Memory B cell (primary cell): ENCODE results near the gene CAMTA1.

Experiments
- ATAC-seq: fragments of 150-1000 bp; cut with Tn5 transposase; 2 replicates; pipeline ENCODE4 v1.10.0; 2021; ENCODE audit warnings: low read depth, mild to moderate bottlenecking, moderate library complexity
- DNase-seq, 2 donors: peaks; one replicate each; pipeline ENCODE4 v3.0.0; 2022; ENCODE audit warnings: low spot score in 2 of 2
- H3K27ac Mint-ChIP-seq: one replicate; pipeline ENCODE4 v1.8.0; 2022; ENCODE audit warnings: mild to moderate bottlenecking, moderate library complexity, mixed read lengths
- H3K27me3 Mint-ChIP-seq: one replicate; pipeline ENCODE4 v1.8.0; 2022; ENCODE audit warnings: mixed read lengths
- H3K36me3 Mint-ChIP-seq: one replicate; pipeline ENCODE4 v1.8.0; 2022; ENCODE audit warnings: mild to moderate bottlenecking, mixed read lengths
- H3K4me1 Mint-ChIP-seq: one replicate; pipeline ENCODE4 v1.8.0; 2022; ENCODE audit warnings: mixed read lengths
- H3K4me3 Mint-ChIP-seq: one replicate; pipeline ENCODE4 v1.8.0; 2022; ENCODE audit warnings: mild to moderate bottlenecking, moderate library complexity, mixed read lengths
- H3K9me3 Mint-ChIP-seq: one replicate; pipeline ENCODE4 v1.8.0; 2022; ENCODE audit warnings: mixed read lengths

CAMTA1 gene

DNA sequence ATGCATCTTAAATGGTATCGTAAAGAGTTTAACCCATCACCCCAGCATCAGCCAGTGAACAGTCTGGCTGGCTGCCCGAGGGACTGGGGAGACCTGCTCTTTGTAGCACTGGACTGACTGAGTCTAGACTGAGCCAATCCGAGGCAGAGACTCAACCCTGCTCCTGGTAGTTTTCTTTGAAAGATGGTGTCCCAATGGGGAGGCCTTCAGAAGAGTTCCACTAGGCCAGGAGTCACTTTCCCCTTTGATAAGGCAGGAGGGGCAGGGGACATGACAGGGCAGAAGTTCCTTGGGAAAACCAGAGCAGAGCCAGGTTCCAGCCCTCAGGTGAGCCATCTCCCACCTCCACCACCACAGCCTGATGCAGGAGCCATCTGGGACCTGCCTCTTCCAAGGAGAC lies 203.5 kb downstream of the CAMTA1 start:
- Mint-ChIP-seq H3K9me3 (peaks cover 16% of the 10 kb centered on the region), H3K4me3 (no peak overlapping the region), H3K36me3 (no peaks in the 10 kb centered on the region), H3K4me1 (no peaks in the 10 kb centered on the region), H3K27me3 (peaks cover 10% of the 10 kb centered on the region), H3K27ac (no peak overlapping the region)
- ATAC-seq: no peak
- DNase-seq: no peak

DNA sequence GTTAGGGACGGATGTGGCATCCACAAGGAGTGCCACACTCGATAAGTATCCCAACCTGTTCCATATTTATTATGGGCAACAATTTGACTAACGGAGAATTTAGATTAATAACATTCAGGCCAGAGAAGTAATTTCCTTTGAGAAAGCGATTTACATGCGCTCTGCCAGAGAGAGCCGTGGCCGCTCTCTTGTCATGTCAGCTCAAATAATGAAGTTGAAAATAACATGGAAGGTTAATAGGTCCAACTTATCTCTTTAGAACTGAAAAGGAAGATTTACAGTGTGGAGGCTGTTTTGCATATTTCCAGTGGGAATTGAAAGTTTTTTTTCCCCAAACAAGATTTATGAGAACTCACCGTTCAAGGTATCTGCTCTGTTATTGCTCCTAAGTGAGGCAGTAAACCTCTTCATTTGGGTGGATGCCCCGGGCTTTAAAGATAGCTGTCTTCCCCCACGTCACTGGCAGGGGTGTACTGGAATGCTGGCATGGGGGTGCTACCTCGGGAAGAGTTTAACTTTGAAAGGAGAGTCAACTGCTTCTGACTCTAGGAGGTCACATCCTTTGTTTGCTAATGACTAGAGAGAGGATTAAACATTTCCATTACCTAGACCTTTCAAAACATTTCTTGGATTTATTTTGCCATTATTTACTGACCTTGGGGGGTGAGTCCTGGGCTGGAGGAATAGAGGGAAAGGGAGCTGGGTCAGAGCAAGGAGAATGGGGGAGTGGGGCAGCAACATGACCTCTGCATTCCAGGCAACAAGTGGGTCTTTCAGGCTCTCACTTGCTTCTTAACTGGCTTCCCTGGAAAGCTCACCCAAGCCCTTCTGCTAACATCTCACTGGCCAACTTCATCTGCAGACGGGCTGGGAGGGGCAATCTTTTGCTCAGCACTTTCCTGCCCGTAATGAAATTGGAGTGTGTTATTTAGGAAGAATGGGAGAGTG lies 204.2 kb downstream of the CAMTA1 start:
- H3K4me3 Mint-ChIP-seq: no peak overlapping the region
- no peak overlapping the region for H3K27ac Mint-ChIP-seq

DNA sequence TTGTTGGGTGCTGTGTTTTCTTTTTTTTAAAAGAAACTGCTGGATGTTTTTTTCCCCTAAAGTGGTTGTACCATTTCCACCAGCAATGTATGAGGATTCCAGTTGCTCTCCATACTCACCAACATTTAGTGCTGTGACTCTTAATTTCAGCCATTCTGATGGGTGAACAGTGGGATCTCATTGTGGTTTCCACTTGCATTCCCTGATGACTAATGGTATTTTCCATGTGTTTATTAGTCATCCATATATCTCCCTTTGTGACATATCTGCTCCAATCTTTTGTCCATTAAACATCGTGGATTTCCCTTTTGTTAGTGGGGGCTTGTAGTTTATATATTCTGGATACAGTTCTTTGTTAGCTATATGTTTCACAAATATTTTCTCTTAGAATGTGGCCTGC lies 206.0 kb downstream of the CAMTA1 start:
- H3K4me3 Mint-ChIP-seq: no peak overlapping the region
- H3K9me3 Mint-ChIP-seq: peaks cover 19% of the 10 kb centered on the region
- H3K27ac Mint-ChIP-seq: no peak overlapping the region
- DNase-seq (no peak), ATAC-seq (no peak)
- H3K27me3 Mint-ChIP-seq: peaks cover 6% of the 10 kb centered on the region
- no peaks in the 10 kb centered on the region for H3K36me3 Mint-ChIP-seq
- H3K4me1 Mint-ChIP-seq: no peaks in the 10 kb centered on the region

More for the DNA sequence above, 204.2 kb downstream of the CAMTA1 start:
- Mint-ChIP-seq H3K4me1 (no peaks in the 10 kb centered on the region), H3K9me3 (peaks cover 18% of the 10 kb centered on the region), H3K36me3 (no peaks in the 10 kb centered on the region), H3K27me3 (peaks cover 9% of the 10 kb centered on the region)
- no peak for ATAC-seq
- no peak for DNase-seq

DNA sequence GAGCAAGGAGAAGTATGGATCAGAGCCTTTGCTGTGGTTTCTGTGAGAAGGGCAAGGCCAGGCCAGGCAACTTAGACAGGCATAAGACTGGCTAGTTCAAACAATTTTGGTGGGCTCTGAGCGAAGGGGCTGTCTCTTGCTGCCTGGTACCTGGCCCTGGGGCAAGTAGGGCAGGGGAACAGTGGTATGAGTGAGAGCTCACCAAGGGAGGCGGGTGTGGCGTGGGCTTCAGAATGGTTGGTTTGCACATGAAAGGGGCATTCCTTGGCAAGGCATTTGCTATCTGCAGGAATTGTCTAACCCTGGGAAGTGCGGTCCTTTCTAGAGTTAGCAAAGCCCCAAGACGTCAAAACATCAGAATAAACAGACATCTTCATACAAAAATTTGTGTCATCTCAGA lies 210.5 kb downstream of the CAMTA1 start:
- H3K9me3 Mint-ChIP-seq: peaks cover 11% of the 10 kb centered on the region
- no peak for ATAC-seq
- no peak overlapping the region for H3K27ac Mint-ChIP-seq
- peaks cover 5% of the 10 kb centered on the region for H3K4me1 Mint-ChIP-seq
- H3K4me3 Mint-ChIP-seq: no peak overlapping the region
- DNase-seq: no peak
- peaks cover 11% of the 10 kb centered on the region for H3K27me3 Mint-ChIP-seq
- H3K36me3 Mint-ChIP-seq: no peaks in the 10 kb centered on the region

DNA sequence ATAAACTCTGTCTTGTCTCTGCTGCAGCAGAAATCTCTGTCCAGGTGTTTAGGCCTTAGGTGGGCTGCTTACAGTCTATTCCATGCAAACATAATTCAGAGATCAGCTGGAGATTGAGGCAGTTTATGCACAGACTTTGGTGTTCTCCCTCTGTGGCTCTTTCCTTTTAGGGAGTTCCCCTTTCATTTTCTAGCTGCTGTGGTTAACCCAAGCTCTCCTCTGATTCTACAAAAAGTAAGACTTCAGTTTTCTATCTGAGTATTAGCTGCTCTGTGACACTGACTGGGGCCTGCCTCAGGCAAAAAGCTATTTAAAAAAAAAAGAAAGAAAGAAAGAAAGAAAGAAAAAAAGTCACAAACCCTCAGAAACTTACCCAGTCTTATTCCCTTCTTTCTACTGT lies 211.1 kb downstream of the CAMTA1 start:
- H3K27ac Mint-ChIP-seq: no peak overlapping the region
- no peak overlapping the region for H3K4me3 Mint-ChIP-seq
- DNase-seq (no peak), ATAC-seq (no peak)
- H3K4me1 Mint-ChIP-seq: peaks cover 5% of the 10 kb centered on the region
- H3K36me3 Mint-ChIP-seq: no peaks in the 10 kb centered on the region
- H3K9me3 Mint-ChIP-seq: peaks cover 11% of the 10 kb centered on the region
- H3K27me3 Mint-ChIP-seq: peaks cover 11% of the 10 kb centered on the region

DNA sequence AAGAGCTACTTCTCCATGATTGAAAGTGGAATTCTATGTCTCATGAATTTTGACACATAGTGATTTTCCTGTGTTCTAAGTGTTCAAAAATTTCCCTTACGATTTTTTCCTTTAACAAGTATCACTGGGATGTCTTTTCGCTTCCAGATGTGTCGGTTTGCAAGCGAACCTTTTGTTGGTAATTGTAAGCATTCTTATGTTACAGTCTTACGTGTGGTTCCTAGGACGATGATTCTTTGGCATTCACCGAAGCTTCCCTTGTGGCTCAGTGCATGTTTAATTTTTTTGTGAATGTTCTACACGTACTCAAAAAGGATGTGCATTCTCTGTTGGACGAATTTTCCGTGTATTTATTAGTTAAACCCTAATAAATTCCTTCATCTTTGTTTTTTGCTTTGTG lies 211.6 kb downstream of the CAMTA1 start:
- peaks cover 11% of the 10 kb centered on the region for H3K27me3 Mint-ChIP-seq
- no peaks in the 10 kb centered on the region for H3K36me3 Mint-ChIP-seq
- no peak overlapping the region for H3K4me3 Mint-ChIP-seq
- peaks cover 5% of the 10 kb centered on the region for H3K4me1 Mint-ChIP-seq
- DNase-seq (no peak), ATAC-seq (no peak)
- H3K27ac Mint-ChIP-seq: no peak overlapping the region
- H3K9me3 Mint-ChIP-seq: peaks cover 11% of the 10 kb centered on the region

DNA sequence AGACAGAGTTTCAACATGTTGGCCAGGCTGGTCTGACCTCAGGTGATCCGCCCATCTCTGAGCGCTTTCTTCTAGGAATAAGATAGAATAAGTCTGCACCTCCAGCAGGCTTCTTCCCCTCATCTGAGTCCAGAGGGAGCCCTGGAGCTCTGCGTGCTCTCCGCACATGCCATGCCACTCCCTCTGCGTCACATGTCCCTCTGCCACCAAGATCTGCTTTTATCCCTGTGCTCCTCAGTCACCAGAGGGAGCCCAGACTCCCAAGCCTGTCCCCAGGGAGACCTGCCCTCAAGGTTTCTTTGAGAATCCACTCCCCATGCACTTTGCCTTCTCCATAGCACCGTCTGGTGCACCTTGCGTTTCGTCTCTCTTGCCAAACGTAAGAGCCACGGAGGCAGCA lies 213.0 kb downstream of the CAMTA1 start:
- ATAC-seq (no peak), DNase-seq (no peak)
- H3K36me3 Mint-ChIP-seq: no peaks in the 10 kb centered on the region
- no peak overlapping the region for H3K4me3 Mint-ChIP-seq
- H3K9me3 Mint-ChIP-seq: peaks cover 10% of the 10 kb centered on the region
- no peak overlapping the region for H3K27ac Mint-ChIP-seq
- H3K27me3 Mint-ChIP-seq: peaks cover 14% of the 10 kb centered on the region
- peaks cover 5% of the 10 kb centered on the region for H3K4me1 Mint-ChIP-seq

DNA sequence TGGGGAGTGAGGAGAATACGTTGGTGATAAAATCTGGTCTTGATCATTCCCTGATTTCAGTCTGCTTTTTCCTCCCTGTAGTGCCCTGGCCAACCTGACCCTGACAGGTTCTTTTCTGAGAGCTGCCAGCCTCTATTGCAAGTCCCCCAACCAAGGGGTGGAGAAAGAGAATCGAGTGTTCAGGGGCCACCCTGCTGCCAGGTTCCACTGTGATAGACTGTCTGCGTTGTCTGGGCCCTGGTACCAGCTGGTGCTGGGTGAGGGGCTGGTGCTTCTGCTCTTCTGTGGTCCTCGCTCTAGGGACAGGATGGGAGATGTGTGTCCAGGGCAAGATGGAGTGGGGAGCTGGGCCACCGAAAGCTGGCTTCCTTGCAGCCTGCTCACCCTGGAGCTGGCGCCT lies 214.6 kb downstream of the CAMTA1 start:
- Mint-ChIP-seq H3K27me3 (peaks cover 13% of the 10 kb centered on the region), H3K9me3 (peaks cover 2% of the 10 kb centered on the region), H3K4me1 (peaks cover 5% of the 10 kb centered on the region), H3K4me3 (no peak overlapping the region), H3K36me3 (no peaks in the 10 kb centered on the region), H3K27ac (no peak overlapping the region)
- DNase-seq: no peak
- no peak for ATAC-seq

DNA sequence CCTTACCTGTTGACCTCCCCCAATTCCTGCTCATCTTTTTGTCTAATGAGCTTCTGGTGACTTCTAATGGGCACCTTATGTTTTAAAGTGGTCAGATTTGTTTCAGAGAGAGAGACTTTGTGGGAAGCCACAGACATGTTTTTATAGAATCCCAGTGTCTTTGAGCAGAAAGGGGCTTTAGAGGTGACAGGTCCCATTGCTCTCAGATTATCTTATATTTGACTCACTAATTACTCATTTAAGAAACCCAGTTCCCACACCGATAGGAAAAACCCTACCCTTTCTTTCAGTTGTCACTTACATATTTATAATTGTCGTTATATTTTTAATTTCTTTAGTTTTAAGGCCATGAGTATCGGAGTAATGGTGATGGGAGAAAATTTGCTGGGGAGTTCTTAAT lies 215.5 kb downstream of the CAMTA1 start:
- Mint-ChIP-seq H3K27ac (no peak overlapping the region), H3K36me3 (no peaks in the 10 kb centered on the region), H3K9me3 (no peaks in the 10 kb centered on the region), H3K4me3 (no peak overlapping the region), H3K4me1 (peaks cover 5% of the 10 kb centered on the region), H3K27me3 (peaks cover 14% of the 10 kb centered on the region)
- ATAC-seq (no peak), DNase-seq (no peak)

DNA sequence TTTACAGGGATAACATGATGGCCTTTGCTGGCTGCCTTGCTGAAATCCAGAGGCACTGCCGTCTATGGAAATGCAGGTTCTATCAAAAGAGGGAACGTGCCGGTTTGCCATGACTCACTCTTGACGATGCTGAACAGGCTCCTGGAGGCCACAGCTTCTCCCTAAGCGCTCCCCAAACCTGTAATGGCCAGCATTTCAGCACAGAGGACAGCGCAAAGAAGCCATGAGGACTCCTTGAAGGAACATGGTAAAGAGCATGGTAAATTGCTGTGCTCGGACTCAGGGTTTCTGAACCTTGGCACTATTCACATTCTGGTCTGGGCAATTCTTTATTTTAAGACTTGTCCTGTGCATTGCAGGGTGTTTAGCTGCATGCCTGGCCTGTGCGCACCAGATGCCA lies 217.5 kb downstream of the CAMTA1 start:
- H3K27me3 Mint-ChIP-seq: peaks cover 11% of the 10 kb centered on the region
- H3K36me3 Mint-ChIP-seq: no peaks in the 10 kb centered on the region

DNA sequence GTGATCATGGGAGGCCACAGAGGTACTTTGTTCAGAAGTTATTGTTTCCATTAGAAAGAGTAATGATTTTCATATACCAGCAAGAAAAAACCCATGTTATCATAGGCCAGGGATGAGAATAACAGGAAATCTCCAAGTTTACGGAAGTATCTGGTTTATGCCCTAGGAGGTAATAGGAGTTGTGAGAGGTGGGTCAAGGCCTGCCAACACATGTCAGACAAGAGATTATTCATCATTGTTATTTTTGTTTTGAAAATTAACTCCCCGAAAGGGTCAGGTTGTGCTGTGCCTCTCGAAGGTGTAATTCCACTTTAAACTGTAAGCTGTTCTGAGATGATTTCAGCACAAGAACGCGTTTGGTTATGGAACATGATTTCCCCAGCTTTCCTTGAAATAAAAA lies 218.4 kb downstream of the CAMTA1 start:
- ATAC-seq: no peak
- peaks cover 8% of the 10 kb centered on the region for H3K27me3 Mint-ChIP-seq
- DNase-seq: no peak
- no peak overlapping the region for H3K27ac Mint-ChIP-seq
- no peaks in the 10 kb centered on the region for H3K9me3 Mint-ChIP-seq
- H3K36me3 Mint-ChIP-seq: no peaks in the 10 kb centered on the region
- no peaks in the 10 kb centered on the region for H3K4me1 Mint-ChIP-seq
- no peak overlapping the region for H3K4me3 Mint-ChIP-seq

More for the DNA sequence above, 217.5 kb downstream of the CAMTA1 start:
- Mint-ChIP-seq H3K4me3 (no peak overlapping the region), H3K27ac (no peak overlapping the region), H3K4me1 (no peaks in the 10 kb centered on the region), H3K9me3 (no peaks in the 10 kb centered on the region)
- DNase-seq: no peak
- ATAC-seq: no peak

DNA sequence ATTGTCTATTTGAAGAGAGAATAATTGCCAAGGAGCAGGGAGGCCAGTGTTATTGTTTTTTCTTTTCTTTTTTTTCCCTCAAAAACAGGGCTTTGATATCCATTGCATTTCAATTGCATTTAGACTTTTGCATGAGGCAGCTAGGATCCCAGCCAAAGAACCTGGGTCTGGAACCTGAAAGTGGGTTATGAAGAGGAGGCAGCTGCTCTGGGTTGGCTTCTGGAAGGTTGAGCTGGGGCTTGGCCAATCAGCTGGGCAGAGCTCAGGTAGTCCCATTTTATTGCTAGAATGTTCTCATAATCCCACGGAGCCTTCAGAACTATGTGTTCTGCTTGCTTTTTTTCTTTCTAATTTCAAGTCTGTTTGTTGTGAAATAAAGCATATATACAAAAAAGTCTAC lies 218.9 kb downstream of the CAMTA1 start:
- Mint-ChIP-seq H3K36me3 (no peaks in the 10 kb centered on the region), H3K9me3 (no peaks in the 10 kb centered on the region), H3K4me3 (no peak overlapping the region), H3K4me1 (no peaks in the 10 kb centered on the region), H3K27me3 (peaks cover 7% of the 10 kb centered on the region), H3K27ac (no peak overlapping the region)
- ATAC-seq (no peak), DNase-seq (no peak)

DNA sequence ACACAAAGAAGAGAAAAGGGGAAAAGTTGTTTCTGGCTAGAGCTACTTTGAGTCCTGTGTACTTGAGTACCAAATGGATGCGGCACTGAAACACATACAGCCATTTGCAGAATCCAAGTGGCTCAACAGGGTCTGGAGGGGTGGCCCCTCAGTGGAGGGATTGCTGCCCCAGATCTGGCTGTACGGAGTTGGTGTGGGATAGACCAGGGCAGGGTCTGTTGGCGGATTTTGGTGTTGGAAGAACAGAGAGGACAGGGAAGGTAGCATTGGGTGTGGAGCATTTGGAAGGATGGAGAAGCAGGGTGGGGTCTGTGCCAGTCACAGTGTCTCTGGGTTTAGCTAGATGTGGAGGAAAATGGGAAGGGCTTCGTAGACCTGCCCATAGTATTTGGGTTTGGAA lies 220.5 kb downstream of the CAMTA1 start:
- H3K27me3 Mint-ChIP-seq: peaks cover 7% of the 10 kb centered on the region
- H3K27ac Mint-ChIP-seq: no peak overlapping the region
- H3K9me3 Mint-ChIP-seq: no peaks in the 10 kb centered on the region
- H3K4me3 Mint-ChIP-seq: no peak overlapping the region
- DNase-seq (no peak), ATAC-seq (no peak)
- H3K4me1 Mint-ChIP-seq: no peaks in the 10 kb centered on the region
- H3K36me3 Mint-ChIP-seq: no peaks in the 10 kb centered on the region

DNA sequence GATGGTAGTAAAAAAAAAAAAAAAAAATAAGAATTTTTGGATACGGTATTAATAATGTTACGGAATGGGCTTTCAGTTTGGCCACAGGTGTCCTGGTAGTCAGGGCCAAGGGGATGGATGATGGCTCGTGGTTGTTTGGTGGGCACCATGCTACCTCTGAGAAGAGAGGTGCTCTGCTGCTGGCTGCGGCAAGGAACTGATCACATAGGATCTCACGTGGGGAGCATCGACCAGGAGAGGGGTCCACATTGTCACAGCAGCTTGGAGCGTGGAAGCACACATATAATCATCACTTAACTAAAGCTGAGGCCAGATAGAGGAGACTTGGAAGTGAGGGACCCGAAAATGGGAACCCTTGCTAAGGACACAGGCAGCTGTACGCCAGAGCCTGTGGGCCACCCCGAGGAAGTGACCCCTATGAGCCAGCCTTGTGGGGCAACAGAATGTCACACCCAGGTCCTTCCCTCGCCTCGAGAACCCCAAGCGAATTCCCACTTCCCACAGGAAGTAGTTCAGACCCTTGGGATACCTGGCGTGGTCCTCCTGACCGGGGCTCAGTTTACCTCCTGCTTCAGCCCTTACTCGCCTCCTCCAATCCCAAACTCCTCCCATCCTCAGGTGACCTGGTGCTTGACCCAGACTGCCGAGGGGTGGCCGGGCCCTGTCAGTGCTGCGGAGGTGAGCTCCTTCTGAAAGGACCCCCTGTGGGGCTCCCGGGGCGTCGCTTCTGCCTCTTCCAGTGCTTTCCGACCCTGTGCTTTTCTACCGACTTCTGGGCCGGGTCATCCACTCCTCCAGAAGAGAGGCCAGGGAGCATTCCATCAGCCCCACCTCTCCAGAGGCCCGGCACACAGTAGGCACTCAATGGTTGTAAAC lies 222.0 kb downstream of the CAMTA1 start:
- DNase-seq (no peak), ATAC-seq (no peak)
- Mint-ChIP-seq H3K36me3 (no peaks in the 10 kb centered on the region), H3K4me1 (no peaks in the 10 kb centered on the region), H3K4me3 (no peak overlapping the region), H3K9me3 (no peaks in the 10 kb centered on the region), H3K27ac (no peak overlapping the region), H3K27me3 (peaks cover 10% of the 10 kb centered on the region)
